COR-L47 (cell line): ENCODE measurements around the gene RPS19.
"Not testable (repeated sequence)": the region's sequence is repeated elsewhere in the genome, so short reads cannot be mapped to it uniquely, and the experiment has no call there.

Experiments
- DNase-seq: peaks from one replicate; lab custom pipeline; 2025; lab: John Stamatoyannopoulos, UW

Gene RPS19

GRCh38 chr19:41860419-41861115, 512 bp downstream of the RPS19 start:
- DNase-seq, result no peak

DNA sequence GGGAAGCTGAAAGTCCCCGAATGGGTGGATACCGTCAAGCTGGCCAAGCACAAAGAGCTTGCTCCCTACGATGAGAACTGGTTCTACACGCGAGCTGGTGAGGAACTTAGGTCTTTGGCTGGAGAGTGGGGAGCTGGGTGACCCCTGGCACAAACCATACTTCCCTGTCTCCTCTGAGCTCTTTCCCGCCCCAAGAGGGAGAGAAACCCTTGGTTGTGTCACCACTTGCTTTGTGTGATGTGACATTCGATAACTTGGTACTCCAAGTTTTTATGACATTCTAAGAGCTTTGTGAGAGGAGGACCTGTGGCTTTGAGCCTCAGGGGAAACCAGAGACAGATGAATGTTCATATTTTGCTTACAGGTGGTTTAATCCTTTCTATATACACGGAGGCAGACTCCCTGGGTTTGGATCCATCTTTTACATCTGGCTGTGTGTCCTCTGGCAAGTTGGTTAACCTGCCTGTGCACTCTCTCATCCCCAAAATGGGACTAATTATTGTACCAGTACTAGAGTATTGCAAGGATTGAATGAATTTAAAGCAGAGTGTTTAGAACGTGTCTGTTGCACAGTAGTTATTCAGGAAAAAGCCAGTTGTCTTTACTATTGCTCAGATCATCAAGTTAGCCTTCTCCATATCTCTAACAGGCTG, 1.2 kb downstream of the RPS19 start:
- DNase-seq, result no peak

DNA sequence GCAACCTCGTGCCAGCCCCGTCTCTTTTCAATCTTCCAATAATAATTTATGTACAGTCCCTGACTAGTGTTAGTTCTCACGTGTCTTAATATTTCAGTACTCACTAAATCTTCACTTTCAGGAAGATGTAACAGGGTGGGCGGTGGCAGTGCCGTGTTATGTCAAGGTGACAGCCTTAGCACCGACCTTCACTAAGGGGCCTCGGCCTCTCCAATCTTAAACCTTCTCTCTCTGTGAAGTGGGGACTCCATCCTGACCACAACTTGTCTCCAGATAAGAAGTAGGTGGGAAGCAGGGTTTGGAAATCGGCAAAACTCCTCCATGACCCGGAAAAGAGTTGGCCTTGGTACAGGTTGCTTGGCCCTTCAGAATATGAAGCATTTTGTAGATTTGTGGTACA, 1.8 kb downstream of the RPS19 start:
- DNase-seq, result no peak

- DNase-seq, result no peak
Observed at GRCh38 chr19:41862445-41862986, 2.5 kb downstream of the RPS19 start.

DNA sequence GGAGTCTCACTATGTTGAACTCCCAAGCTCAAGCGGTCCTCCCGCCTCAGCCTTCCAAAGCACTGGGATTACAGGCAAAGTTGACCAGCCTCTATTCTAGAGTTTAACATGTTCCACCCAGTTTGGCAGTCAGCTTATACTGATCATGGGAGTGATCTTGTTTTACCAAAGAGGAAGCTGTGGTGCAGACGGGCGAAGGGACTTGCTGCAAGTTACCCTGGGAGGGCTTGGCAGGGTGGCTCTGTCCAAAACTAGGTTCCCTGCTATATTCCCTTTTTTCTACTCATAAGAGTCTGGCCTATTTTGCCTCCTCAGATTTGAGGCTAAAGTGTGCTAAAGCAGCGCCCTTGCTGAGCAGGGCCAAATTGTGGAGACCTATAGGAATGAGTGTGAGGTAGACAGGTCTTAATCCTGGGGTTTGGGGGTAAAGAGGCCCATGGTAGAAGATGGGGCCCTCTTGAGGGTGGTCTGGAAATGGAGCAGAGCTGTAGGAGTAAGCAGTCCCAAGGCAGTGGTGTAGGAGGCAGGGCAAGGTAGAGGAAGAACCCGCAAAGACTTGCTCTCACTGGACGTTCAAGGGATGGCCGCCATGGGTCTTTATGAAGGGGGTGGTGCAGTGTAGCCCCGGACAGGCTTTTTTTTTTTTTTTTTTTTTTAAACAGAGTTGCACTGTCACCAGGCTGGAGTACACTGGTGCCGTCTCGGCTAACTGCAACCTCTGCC, 3.3 kb downstream of the RPS19 start:
- DNase-seq, result no peak

DNA sequence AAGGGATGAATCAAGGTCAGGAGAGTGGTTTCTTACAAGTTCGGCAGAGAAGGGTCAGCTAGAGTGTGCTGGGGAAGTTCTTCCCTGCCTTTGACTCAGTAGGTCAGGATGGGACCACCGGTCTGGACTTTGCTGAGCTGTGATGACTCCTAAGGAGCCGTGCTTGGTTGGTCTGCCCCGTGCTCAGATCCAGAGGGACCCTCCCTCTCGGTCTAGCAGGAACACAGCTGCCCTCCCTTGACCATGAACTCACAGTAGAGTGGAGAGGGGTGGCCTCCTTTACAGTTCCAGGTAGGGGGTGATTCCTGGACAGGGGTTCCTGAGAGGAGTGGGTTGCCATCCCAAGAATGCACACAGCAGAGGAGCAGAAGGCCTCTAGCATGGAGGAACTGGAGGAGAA, 4.3 kb downstream of the RPS19 start:
- no peak for DNase-seq

DNA sequence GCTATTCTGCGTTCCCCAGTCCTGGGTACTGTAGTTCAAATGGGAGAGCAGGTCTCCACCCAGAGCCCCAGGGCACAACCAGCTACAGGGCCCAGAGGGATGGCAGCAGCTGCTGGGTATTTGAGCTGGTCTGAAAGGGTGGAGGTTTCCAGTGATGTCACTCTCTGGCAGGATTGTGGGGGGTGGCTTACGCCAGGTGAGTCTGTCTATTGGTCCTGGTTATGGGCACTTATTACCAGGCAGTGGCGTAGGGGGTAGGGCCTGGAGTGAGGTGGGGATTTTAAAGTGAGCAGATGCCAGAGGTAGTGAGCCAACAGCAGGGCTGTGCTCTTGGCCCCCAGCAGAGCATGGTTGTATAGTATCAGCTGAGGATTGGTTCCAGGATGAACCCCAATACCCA, 6.2 kb downstream of the RPS19 start:
- DNase-seq, result no peak

- no peak for DNase-seq
Observed at GRCh38 chr19:41868120-41868988, 8.3 kb downstream of the RPS19 start.

- no peak for DNase-seq
Observed at GRCh38 chr19:41868989-41869300, 8.9 kb downstream of the RPS19 start.

- peak; percentile 44 for DNase-seq
Observed at GRCh38 chr19:41869374-41869955, 9.4 kb downstream of the RPS19 start.

DNA sequence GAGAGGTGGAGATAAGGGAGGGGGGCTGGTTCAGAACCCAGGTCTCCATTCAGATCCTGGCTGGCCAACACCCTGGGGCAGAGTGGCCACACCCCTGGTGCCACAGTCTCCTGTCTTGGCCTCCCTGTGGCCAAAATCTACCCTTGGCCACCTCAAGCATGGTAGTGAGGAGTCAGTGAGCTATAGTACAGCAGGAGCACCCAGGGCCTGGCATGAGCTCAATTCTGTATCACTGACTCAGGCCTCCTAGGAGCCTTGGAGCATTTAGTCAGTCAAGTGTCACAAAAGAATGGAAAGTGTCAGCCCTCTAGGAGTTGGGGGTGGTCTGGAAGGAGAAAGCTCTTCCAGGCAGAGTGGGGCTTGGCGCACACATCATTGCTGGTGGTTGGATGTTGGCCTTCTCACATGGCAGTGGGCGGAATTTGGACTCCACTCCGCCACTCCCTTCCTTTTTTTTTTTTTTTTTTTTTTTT, 10.4 kb downstream of the RPS19 start:
- DNase-seq, result no peak

DNA sequence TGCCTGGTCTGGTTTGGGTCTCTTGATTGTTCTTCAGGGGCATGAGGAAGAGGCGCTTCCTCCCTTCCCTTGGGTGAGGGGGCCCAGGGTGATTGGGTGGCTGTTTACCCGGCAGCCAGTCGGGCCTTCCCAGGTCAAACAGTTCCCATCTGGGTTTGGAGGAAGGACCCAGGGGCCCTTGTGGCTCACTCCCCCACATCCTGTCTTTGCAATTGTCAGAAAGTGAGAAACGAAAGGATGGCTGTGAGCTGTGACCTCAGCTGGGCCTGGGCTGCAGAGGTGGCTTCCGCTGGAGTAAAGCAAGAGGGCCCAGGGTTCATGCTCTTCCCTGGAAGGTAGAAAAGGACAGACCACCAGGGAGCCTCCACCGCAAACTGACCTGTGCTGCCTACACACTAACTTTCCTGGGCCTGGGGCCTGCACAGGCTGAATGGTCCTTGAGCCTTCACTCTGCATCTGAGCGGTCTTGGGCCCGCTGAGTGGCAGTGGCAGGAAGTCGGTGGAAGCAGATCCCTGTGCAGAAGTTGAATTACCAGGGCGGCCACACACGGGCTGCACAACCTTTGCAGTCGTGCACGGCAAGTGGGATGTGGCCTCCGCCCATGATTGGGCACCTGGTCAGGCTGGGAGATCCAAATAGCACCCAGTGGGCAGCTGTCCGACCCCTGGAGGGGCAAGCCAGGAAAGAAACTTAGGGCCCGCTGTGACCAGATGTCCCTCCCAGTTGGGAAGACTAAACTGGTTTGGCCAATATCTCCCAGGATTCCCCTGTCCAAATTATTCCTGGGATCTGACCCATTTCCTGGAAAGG, 11.7 kb downstream of the RPS19 start:
- no peak for DNase-seq

DNA sequence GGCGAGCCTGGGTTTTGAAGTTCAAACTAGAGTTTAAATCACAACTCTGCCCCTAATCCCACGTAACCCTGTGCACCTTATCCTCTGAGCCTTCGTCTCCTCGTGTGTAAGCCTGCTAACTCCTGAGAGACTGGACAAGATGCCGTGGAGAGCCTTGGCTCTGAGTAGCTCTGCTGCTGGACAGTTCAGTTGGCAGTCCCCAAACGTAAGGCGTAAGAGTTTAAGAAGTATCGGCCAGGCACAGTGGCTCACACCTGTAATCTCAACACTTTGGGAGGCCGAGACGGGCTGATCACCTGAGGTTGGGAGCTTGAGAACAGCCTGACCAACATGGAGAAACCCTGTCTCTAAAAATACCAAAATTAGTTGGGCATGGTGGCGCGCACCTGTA, 12.3 kb downstream of the RPS19 start:
- no peak for DNase-seq

DNA sequence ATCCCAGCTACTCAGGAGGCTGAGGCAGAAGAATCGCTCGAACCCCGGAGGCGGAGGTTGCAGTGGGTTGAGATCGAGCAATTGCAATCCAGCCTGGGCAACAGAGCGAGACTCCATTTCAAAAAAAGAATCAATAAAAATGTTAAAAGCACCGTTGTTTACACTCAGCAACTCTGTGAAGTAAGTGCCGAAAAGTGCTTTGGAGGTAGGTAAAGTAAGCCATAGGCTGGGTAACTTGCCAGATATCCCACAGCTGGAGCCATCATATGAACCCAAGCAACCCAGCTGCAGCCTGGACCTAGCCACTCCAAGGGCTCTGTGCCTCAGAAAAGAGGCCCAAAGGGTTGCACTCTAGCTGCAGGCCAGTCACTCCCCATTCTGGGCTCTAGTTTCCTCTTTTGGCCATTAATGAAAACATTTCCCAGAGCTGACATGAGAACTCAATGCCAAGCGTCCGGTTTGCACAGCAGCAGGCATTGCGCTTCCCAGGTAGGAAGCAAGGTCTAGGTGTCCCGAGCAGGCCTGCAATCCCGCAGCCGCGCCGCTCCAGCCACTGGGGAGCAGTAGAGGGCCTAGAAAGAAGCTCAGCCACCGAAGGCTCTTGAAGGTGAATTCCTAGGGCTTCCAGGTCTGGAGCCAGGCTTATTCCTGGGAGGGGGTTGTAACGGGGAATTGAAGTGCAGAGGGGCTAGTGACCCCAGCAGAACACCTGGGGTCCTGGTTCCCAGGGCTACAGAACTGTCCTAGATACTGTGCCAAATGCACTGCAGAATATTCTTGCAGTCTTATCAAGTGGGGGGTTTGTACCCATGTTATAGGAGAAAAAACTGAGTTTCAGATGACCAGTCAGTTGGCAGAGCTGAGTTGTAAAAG, 13.0 kb downstream of the RPS19 start:
- DNase-seq, result peak; percentile 28

DNA sequence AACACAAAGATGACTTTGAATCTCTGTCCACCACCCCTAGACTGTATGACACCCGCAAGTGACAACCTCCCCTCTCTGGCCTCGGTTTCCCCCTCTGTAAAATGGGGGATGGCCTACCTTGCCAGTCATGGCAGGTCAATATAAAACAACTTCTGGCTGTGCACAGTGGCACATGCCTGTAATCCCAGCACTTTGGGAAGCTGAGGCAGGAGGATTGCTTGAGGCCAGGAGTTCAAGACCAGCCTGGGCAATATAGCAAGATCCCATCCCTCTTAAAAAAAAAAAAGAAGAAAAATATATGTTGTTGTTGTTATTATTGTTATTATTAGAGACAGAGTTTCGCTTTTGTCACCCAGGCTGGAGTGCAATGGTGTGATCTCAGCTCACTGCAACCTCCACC, 15.9 kb downstream of the RPS19 start:
- DNase-seq, result not testable (repeated sequence)

GRCh38 chr19:41876847-41877832, 17.1 kb downstream of the RPS19 start, which contains the start of gene CD79A:
CD79A (plus strand) TSS chr19:41877279; CDS start chr19:41877305, 26 bp downstream.
- DNase-seq, result no peak

DNA sequence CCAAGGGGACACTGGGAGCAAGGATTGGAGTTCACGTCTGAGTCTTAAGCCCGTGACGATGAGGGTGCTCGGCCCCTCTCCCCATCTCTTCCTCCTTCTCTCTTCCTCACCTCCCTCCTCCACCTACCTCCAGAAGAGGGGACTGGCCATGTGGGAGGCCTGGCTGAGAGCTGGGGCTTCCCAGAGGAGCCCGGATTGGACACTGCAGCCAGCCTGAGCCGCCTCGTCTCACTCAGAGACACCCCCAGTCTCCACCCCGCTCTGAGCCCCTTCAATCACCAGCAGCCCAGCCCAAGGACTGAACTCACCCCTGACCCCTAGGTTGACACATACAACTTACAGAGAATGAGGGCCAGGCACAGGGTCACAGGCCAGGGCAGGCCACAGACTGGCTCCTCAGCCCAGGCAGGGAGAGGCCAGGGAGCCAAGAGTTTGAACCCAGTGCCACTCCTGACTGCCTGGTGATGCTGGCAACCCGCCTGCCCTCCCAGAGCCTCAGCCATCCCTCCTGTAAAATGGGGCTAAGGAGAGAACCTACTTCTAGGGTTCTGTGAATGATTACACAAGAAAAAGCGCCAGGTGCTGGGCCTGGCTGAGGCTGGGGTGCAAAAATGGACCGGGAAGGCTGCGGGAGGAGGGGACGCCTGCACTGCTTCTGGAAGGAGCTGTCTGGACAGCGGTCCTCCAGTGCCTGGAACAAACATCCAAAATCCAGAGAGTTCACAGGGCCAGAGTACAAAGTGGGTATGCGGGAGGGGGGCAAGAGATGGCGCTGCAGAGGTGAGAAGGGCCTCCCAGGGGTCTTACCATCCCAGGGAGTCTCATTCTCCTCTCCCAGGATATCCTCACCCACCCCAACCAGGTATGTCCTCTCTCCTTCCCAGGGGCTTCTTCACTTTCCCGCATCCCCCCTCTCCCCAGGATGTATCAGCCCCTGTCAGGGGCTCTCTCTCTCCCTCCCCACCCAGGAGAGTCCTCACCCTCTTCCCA, 18.2 kb downstream of the RPS19 start:
- DNase-seq, result no peak
